Measurements from ENCODE around the gene DNAAF6. TPM values are rescaled to one million over a fixed set of nuclear protein-coding genes. Genes with fewer than 3 reads are reported as not detected.
"Not testable (repeated sequence)": the region's sequence is repeated elsewhere in the genome, so short reads cannot be mapped to it uniquely, and the experiment has no call there.

DNAAF6 gene
- total and polyA plus RNA-seq, 4 donors = 1.7 to 4.9 (median 3.0) TPM

GRCh38 chrX:107168257-107168656 lies 38.2 kb upstream of the DNAAF6 start:
- no peak for DNase-seq
- H3K27me3 ChIP-seq (ENCODE audit: control insufficient read depth in 3 of 3, insufficient read depth in 3 of 3, low read length in 2 of 3) = peaks cover 0 to 23% (median 6%) of the 10 kb centered on the region in 3 donors
- no peaks in the 10 kb centered on the region for H3K4me1 ChIP-seq (ENCODE audit: control insufficient read depth in 5 of 5, insufficient read depth in 5 of 5, low read length in 5 of 5)
- no peaks in the 10 kb centered on the region for H3K36me3 ChIP-seq (ENCODE audit: control insufficient read depth in 4 of 4, insufficient read depth in 4 of 4, low read length in 4 of 4)
- no peaks in the 10 kb centered on the region for H3K9me3 ChIP-seq (ENCODE audit: control insufficient read depth in 4 of 4, insufficient read depth in 3 of 4, low read length in 3 of 4)
- H3K4me3 ChIP-seq = no peak overlapping the region
- H3K27ac ChIP-seq (ENCODE audit: low read depth in 1 of 2, low read length in 1 of 2) = no peak overlapping the region
- no peak for TF ChIP-seq CTCF (IDR thresholded peaks at IDR 0.05; ENCODE audit: control extremely low read depth, extremely low read depth)
- no peak overlapping the region for H3K9ac ChIP-seq (ENCODE audit: insufficient read depth in 1 of 2, low read length in 2 of 2)
- no peak for ATAC-seq (ENCODE audit: insufficient read depth, low FRiP score)

- Histone ChIP-seq H3K9ac (ENCODE audit: insufficient read depth in 1 of 2, low read length in 2 of 2) (no peak overlapping the region), H3K27ac (ENCODE audit: low read depth in 1 of 2, low read length in 1 of 2) (no peak overlapping the region), H3K4me1 (ENCODE audit: control insufficient read depth in 5 of 5, insufficient read depth in 5 of 5, low read length in 5 of 5) (no peaks in the 10 kb centered on the region), H3K4me3 (no peak overlapping the region), H3K9me3 (ENCODE audit: control insufficient read depth in 4 of 4, insufficient read depth in 3 of 4, low read length in 3 of 4) (no peaks in the 10 kb centered on the region), H3K36me3 (ENCODE audit: control insufficient read depth in 4 of 4, insufficient read depth in 4 of 4, low read length in 4 of 4) (no peaks in the 10 kb centered on the region), H3K27me3 (ENCODE audit: control insufficient read depth in 3 of 3, insufficient read depth in 3 of 3, low read length in 2 of 3) (peaks cover 0 to 23% (median 6%) of the 10 kb centered on the region in 3 donors)
- no peak for TF ChIP-seq CTCF (IDR thresholded peaks at IDR 0.05; ENCODE audit: control extremely low read depth, extremely low read depth)
- DNase-seq (no peak), ATAC-seq (ENCODE audit: insufficient read depth, low FRiP score) (no peak)
- 75 to 94% methylated on average over 1 of the region's 1 CpG for WGBS, 2 donors
Measured at GRCh38 chrX:107168712-107169111, 37.7 kb upstream of the DNAAF6 start.

GRCh38 chrX:107171369-107172102 lies 34.9 kb upstream of the DNAAF6 start:
- peaks cover 0 to 34% (median 8%) of the 10 kb centered on the region in 3 donors for H3K27me3 ChIP-seq (ENCODE audit: control insufficient read depth in 3 of 3, insufficient read depth in 3 of 3, low read length in 2 of 3)
- H3K4me3 ChIP-seq = no peak overlapping the region
- no peak for ATAC-seq (ENCODE audit: insufficient read depth, low FRiP score)
- H3K9ac ChIP-seq (ENCODE audit: insufficient read depth in 1 of 2, low read length in 2 of 2) = no peak overlapping the region
- H3K27ac ChIP-seq (ENCODE audit: low read depth in 1 of 2, low read length in 1 of 2) = no peak overlapping the region
- H3K4me1 ChIP-seq (ENCODE audit: control insufficient read depth in 5 of 5, insufficient read depth in 5 of 5, low read length in 5 of 5) = no peaks in the 10 kb centered on the region
- H3K9me3 ChIP-seq (ENCODE audit: control insufficient read depth in 4 of 4, insufficient read depth in 3 of 4, low read length in 3 of 4) = no peaks in the 10 kb centered on the region
- no peaks in the 10 kb centered on the region for H3K36me3 ChIP-seq (ENCODE audit: control insufficient read depth in 4 of 4, insufficient read depth in 4 of 4, low read length in 4 of 4)
- DNase-seq = no peak
- TF ChIP-seq CTCF (IDR thresholded peaks at IDR 0.05; ENCODE audit: control extremely low read depth, extremely low read depth) = no peak

- DNase-seq (no peak), ATAC-seq (ENCODE audit: insufficient read depth, low FRiP score) (no peak)
- 56 to 74% methylated on average over 1 of the region's 1 CpG for WGBS, 2 donors
Measured at GRCh38 chrX:107197319-107197718, 9.1 kb upstream of the DNAAF6 start.

GRCh38 chrX:107198074-107198473 lies 8.3 kb upstream of the DNAAF6 start:
- H3K9me3 ChIP-seq (ENCODE audit: control insufficient read depth in 4 of 4, insufficient read depth in 3 of 4, low read length in 3 of 4); DNase-seq; H3K36me3 ChIP-seq (ENCODE audit: control insufficient read depth in 4 of 4, insufficient read depth in 4 of 4, low read length in 4 of 4); H3K9ac ChIP-seq (ENCODE audit: insufficient read depth in 1 of 2, low read length in 2 of 2); H3K27ac ChIP-seq (ENCODE audit: low read depth in 1 of 2, low read length in 1 of 2); H3K4me1 ChIP-seq (ENCODE audit: control insufficient read depth in 5 of 5, insufficient read depth in 5 of 5, low read length in 5 of 5); ATAC-seq (ENCODE audit: insufficient read depth, low FRiP score); H3K4me3 ChIP-seq: not testable (repeated sequence)
- H3K27me3 ChIP-seq (ENCODE audit: control insufficient read depth in 3 of 3, insufficient read depth in 3 of 3, low read length in 2 of 3) = peaks cover 0 to 21% (median 4%) of the 10 kb centered on the region in 3 donors
- WGBS, 2 donors = 77 to 90% methylated on average over 6 of the region's 6 CpGs

More at GRCh38 chrX:107197319-107197718, 9.1 kb upstream of the DNAAF6 start:
- peaks cover 0 to 2% (median 0%) of the 10 kb centered on the region in 4 donors for H3K9me3 ChIP-seq (ENCODE audit: control insufficient read depth in 4 of 4, insufficient read depth in 3 of 4, low read length in 3 of 4)
- TF ChIP-seq CTCF (IDR thresholded peaks at IDR 0.05; ENCODE audit: control extremely low read depth, extremely low read depth) = no peak
- H3K36me3 ChIP-seq (ENCODE audit: control insufficient read depth in 4 of 4, insufficient read depth in 4 of 4, low read length in 4 of 4) = no peaks in the 10 kb centered on the region
- no peak overlapping the region for H3K9ac ChIP-seq (ENCODE audit: insufficient read depth in 1 of 2, low read length in 2 of 2)
- peaks cover 0 to 21% (median 4%) of the 10 kb centered on the region in 3 donors for H3K27me3 ChIP-seq (ENCODE audit: control insufficient read depth in 3 of 3, insufficient read depth in 3 of 3, low read length in 2 of 3)
- no peak overlapping the region for H3K27ac ChIP-seq (ENCODE audit: low read depth in 1 of 2, low read length in 1 of 2)
- H3K4me1 ChIP-seq (ENCODE audit: control insufficient read depth in 5 of 5, insufficient read depth in 5 of 5, low read length in 5 of 5) = no peaks in the 10 kb centered on the region
- no peak overlapping the region for H3K4me3 ChIP-seq

Measured in lung (tissue), 12 donors.